Body of pancreas (tissue), 4 donors: Measurements from ENCODE around the gene RAET1G.

Experiments used
- CTCF ChIP-seq, 7 experiments: fragments of 450-650 bp in 4 of 7; fragments of 200-600 bp in 3 of 7; sonication (generic) in 3 of 7; IDR thresholded peaks; one replicate each; pipeline ENCODE4 v1.5.1; 2016 to 2019; ENCODE audit warnings: antibody characterized with exemption in 7 of 7
- POLR2A ChIP-seq, 3 donors: fragments of 450-650 bp; IDR thresholded peaks; one replicate each; pipeline ENCODE4 v1.6.1; 2016; ENCODE audit warnings: antibody characterized with exemption in 3 of 3, mild to moderate bottlenecking in 2 of 3

GRCh38 chr6:149964308-149965193 is 41.6 kb upstream of the RAET1G start:
- TF ChIP-seq CTCF (IDR thresholded peaks at IDR 0.05) = no peak
- TF ChIP-seq POLR2A (IDR thresholded peaks at IDR 0.05) = no peak
